Measurements from ENCODE around the gene TYK2. TPM values are rescaled to one million over a fixed set of nuclear protein-coding genes. Genes with fewer than 3 reads are reported as not detected.

TYK2 gene
- total and polyA plus RNA-seq, 9 of the 15 experiments (the other 6 are each of a cell fraction or from before 2014, with no cell fraction given), result 15.0 to 182 (median 85.9) TPM

DNA sequence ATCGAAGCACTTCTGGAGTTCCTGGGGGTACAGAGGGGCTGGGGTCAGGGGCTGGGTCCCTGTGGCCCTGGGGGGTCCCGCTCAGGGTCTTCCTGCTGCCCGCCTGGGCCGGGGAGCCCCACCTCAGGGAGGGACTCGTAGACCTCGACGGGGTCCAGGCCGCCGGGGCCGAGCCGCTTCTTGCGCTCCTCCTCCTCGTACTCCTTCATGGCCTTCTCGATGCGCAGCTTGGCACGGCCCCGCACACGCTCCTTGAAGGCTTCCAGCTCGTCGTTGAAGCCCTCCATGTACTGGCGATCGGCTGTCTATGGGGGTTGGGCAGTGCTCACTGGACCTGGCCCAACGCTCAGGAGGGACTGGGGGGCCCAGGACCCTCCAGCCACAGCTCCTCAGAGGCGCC is 12.8 kb upstream of the TYK2 start (continued):
- TF ChIP-seq ZFP36 (IDR thresholded peaks at IDR 0.05; ENCODE audit: low read depth, low read length, partially characterized antibody), result no peak

GRCh38 chr19:10392120-10392519 is 11.7 kb upstream of the TYK2 start:
- Histone ChIP-seq H4K20me1 (replicated peaks; ENCODE audit: control insufficient read depth, insufficient read depth, low read length) (peaks cover 9% of the 10 kb centered on the region; the same call in 1 of the 2 replicates), H3K4me1 (replicated peaks in 1 of 2; ENCODE audit: control insufficient read depth in 2 of 2, insufficient read depth in 2 of 2, low read length in 2 of 2) (peaks cover 0 to 10% of the 10 kb centered on the region in 2 experiments; a peak in 2 of 5 replicates), H3K79me2 (ENCODE audit: control insufficient read depth, insufficient read depth, low read length) (peaks cover 9% of the 10 kb centered on the region), H2AFZ (ENCODE audit: low read depth, low read length) (no peak overlapping the region), H3K27ac (ENCODE audit: extremely low read depth, low read depth, low read length) (no peak overlapping the region), H3K4me3 (no peak overlapping the region), H3K9me3 (replicated peaks; ENCODE audit: control insufficient read depth, insufficient read depth, low read depth, low read length) (no peaks in the 10 kb centered on the region), H3K27me3 (ENCODE audit: control insufficient read depth in 2 of 2, insufficient read depth in 2 of 2, low read length in 2 of 2) (no peaks in the 10 kb centered on the region), H3K4me2 (ENCODE audit: insufficient read depth, low read length) (no peak overlapping the region), H3K9ac (ENCODE audit: insufficient read depth in 1 of 2, low read depth in 2 of 2, low read length in 2 of 2) (no peak overlapping the region), H3K36me3 (ENCODE audit: control insufficient read depth, insufficient read depth, low read length) (peaks cover 70% of the 10 kb centered on the region; the same call in 2 of the 3 replicates), H3K9me1 (ENCODE audit: control insufficient read depth, insufficient read depth, low read length) (no peaks in the 10 kb centered on the region)
- ATAC-seq, result no peak
- intact Hi-C loops (cut with micrococcal nuclease) (no loop called here), in situ Hi-C loops (cut with MboI) (no loop called here)
- POLR2A ChIA-PET, result interaction anchor here (0.7 to 2.7 kb wide), 4 partner anchors 9 to 140 kb away, joined by 3 to 15 read pairs (median 8); partner anchors contain the start of genes ICAM5 and MRPL4
- no peak for TF ChIP-seq HDAC3 (IDR thresholded peaks at IDR 0.05; ENCODE audit: borderline replicate concordance, partially characterized antibody)
- TF ChIP-seq SIRT6 (IDR thresholded peaks at IDR 0.05; ENCODE audit: low read depth, low read length), result no peak
- TF ChIP-seq, protein P1, sequence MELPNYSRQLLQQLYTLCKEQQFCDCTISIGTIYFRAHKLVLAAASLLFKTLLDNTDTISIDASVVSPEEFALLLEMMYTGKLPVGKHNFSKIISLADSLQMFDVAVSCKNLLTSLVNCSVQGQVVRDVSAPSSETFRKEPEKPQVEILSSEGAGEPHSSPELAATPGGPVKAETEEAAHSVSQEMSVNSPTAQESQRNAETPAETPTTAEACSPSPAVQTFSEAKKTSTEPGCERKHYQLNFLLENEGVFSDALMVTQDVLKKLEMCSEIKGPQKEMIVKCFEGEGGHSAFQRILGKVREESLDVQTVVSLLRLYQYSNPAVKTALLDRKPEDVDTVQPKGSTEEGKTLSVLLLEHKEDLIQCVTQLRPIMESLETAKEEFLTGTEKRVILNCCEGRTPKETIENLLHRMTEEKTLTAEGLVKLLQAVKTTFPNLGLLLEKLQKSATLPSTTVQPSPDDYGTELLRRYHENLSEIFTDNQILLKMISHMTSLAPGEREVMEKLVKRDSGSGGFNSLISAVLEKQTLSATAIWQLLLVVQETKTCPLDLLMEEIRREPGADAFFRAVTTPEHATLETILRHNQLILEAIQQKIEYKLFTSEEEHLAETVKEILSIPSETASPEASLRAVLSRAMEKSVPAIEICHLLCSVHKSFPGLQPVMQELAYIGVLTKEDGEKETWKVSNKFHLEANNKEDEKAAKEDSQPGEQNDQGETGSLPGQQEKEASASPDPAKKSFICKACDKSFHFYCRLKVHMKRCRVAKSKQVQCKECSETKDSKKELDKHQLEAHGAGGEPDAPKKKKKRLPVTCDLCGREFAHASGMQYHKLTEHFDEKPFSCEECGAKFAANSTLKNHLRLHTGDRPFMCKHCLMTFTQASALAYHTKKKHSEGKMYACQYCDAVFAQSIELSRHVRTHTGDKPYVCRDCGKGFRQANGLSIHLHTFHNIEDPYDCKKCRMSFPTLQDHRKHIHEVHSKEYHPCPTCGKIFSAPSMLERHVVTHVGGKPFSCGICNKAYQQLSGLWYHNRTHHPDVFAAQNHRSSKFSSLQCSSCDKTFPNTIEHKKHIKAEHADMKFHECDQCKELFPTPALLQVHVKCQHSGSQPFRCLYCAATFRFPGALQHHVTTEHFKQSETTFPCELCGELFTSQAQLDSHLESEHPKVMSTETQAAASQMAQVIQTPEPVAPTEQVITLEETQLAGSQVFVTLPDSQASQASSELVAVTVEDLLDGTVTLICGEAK (IDR thresholded peaks at IDR 0.05), result peak; percentile 91
- TF ChIP-seq, protein P1 (CRISPR knock-in tag; IDR thresholded peaks at IDR 0.05), result peak; percentile 62
- FAIRE-seq, result no peak
- CTCF ChIA-PET (ENCODE audit: low intra/inter-chr PET ratio), result interaction anchor here (4.2 kb wide), 1 partner anchor 133 kb away, joined by 72 read pairs; no protein-coding TSS in a partner anchor
- DNase-seq (ENCODE audit: extremely low read depth in 1 of 4, low spot score in 3 of 4), result peak in 1 of 4 experiments; percentile 5
- 80% methylated on average over 6 of the region's 6 CpGs for WGBS (ENCODE audit: insufficient coverage, low coverage, missing lambda C conversion rate)
- BruUV-seq (replicated peaks), result no TSS peak

All from K562 (cell line).